ENCODE measurements around the gene RNF157.
A peak's percentile ranks its signal among the peaks of the same experiment; 100 is the strongest.

DNA sequence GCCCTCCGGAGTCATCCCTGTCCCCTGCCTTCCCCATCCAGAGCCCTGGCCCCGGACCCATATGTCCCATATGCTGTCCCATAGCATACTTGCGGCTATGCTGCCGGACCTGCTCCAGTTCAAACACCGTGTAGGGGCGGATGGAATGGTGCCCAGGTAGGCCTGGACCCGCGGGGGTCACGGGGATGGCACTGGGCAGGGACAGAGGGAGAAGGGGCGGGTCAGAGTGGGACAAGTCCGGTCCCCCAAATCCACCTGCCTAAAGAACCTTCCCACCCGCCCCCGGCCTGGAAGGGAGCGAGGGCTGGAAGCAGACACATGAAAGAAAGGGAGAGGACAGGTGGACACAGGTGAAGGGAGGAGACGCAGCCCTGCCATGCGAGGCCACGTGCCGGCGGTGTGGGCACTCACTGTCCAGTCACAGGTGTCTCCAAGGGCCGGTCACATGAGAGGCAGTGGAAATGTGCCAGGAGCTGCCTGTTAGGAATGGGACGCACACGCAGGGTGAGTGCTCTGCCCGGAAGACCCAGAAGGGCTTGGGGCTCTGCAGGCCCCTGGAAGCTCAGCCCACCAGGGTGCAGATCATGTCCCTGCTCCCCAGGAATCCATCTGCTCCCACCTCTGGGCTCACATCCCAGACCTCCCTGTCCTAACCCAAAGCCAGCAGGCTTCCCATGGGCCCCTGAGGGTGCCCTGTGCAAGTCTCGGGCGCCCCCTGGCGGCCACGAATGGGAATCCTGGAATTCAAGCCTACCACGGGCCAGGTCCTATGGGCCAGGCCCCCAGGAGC, 38.9 kb upstream of the RNF157 start:
- TF ChIP-seq POLR2AphosphoS5 (IDR thresholded peaks at IDR 0.05; ENCODE audit: insufficient read depth in 1 of 2, low read depth in 1 of 2) (peak; percentile 28 to 29), POLR2A (IDR thresholded peaks at IDR 0.05) (no peak)
